Vagina (tissue), 2 donors: ENCODE measurements around the gene CLEC6A. TPM values are rescaled to one million over a fixed set of nuclear protein-coding genes. Genes with fewer than 3 reads are reported as not detected.
"Not testable (repeated sequence)": the region's sequence is repeated elsewhere in the genome, so short reads cannot be mapped to it uniquely, and the experiment has no call there.

ENCODE experiments used
- DNase-seq, 2 donors: peaks; one replicate each; pipeline ENCODE4 v3.0.0-alpha.2; 2017; ENCODE audit errors: extremely low spot score in 2 of 2
- H3K27ac ChIP-seq: fragments of 200-600 bp; sonication (generic); one replicate; pipeline ENCODE4 v1.5.1; 2019
- H3K27me3 ChIP-seq: fragments of 200-600 bp; sonication (generic); one replicate; pipeline ENCODE4 v1.5.1; 2019
- H3K36me3 ChIP-seq, 2 donors: fragments of 200-600 bp; sonication (generic); one replicate each; pipeline ENCODE4 v1.5.1; 2017 to 2019
- H3K4me1 ChIP-seq: fragments of 200-600 bp; sonication (generic); one replicate; pipeline ENCODE4 v1.5.1; 2019
- H3K4me3 ChIP-seq, 2 donors: fragments of 200-600 bp; sonication (generic); 1 replicate in 1 of 2; 2 replicates in 1 of 2; pipeline ENCODE4 v1.5.1; 2016 to 2019
- H3K9me3 ChIP-seq: fragments of 200-600 bp; sonication (generic); one replicate; pipeline ENCODE4 v1.5.1; 2019
- CTCF ChIP-seq, 3 experiments: fragments of 450-650 bp in 2 of 3; fragments of 200-600 bp in 1 of 3; sonication (generic) in 1 of 3; IDR thresholded peaks; one replicate each; pipeline ENCODE4 v1.5.1; 2017 to 2019; ENCODE audit warnings: antibody characterized with exemption in 3 of 3, mild to moderate bottlenecking in 2 of 3, moderate library complexity in 2 of 3
- POLR2A ChIP-seq, 2 donors: fragments of 450-650 bp; IDR thresholded peaks; one replicate each; pipeline ENCODE4 v1.6.1; 2017; ENCODE audit warnings: antibody characterized with exemption in 2 of 2, mild to moderate bottlenecking in 2 of 2, moderate library complexity in 2 of 2
- POLR2AphosphoS5 ChIP-seq, 2 donors: sonication (generic); formaldehyde crosslinking; IDR thresholded peaks; one replicate each; pipeline ENCODE4 v1.9.0; 2017; ENCODE audit warnings: antibody characterized with exemption in 2 of 2, mild to moderate bottlenecking in 2 of 2, low read depth in 1 of 2; ENCODE audit not compliant: insufficient read depth in 1 of 2
- intact Hi-C: fragments of 100-400 bp; cut with DNase I; formaldehyde crosslinking; loops from one replicate; pipeline ENCODE4 v1.15.1; 2023
- total RNA-seq: library from RNA; depleted of rRNA; stranded (reverse); fragments of >200 nt; gene quantifications from one replicate; pipeline ENCODE4 v1.2.3, GENCODE V29; 2016

The CLEC6A gene
- total RNA-seq: not detected

GRCh38 chr12:8455727-8456360 lies at the start of gene CLEC6A:
Gene CLEC6A (plus strand): TSS chr12:8455962. CDS start chr12:8456112, 150 bp downstream.
- no peaks in the 10 kb centered on the region for H3K9me3 ChIP-seq
- H3K4me1 ChIP-seq: no peaks in the 10 kb centered on the region
- TF ChIP-seq POLR2AphosphoS5 (IDR thresholded peaks at IDR 0.05; ENCODE audit: insufficient read depth in 1 of 2, low read depth in 1 of 2) (no peak), CTCF (IDR thresholded peaks at IDR 0.05) (no peak), POLR2A (IDR thresholded peaks at IDR 0.05) (no peak)
- no peaks in the 10 kb centered on the region for H3K36me3 ChIP-seq
- H3K27me3 ChIP-seq: no peaks in the 10 kb centered on the region
- intact Hi-C loops: no loop called here
- no peak within 1 kb of the TSS for H3K27ac ChIP-seq
- DNase-seq: no peak
- no peak within 1 kb of the TSS for H3K4me3 ChIP-seq

GRCh38 chr12:8419576-8419975 lies 36.2 kb upstream of the CLEC6A start:
- H3K36me3 ChIP-seq, H3K4me1 ChIP-seq, DNase-seq, H3K4me3 ChIP-seq, H3K9me3 ChIP-seq, H3K27ac ChIP-seq, intact Hi-C loops, H3K27me3 ChIP-seq: not testable (repeated sequence)

- DNase-seq: no peak
- Histone ChIP-seq H3K27ac (no peak overlapping the region), H3K27me3 (no peaks in the 10 kb centered on the region), H3K36me3 (no peaks in the 10 kb centered on the region), H3K9me3 (no peaks in the 10 kb centered on the region), H3K4me1 (no peaks in the 10 kb centered on the region), H3K4me3 (no peak overlapping the region)
- intact Hi-C loops: no loop called here
- no peak for TF ChIP-seq POLR2A (IDR thresholded peaks at IDR 0.05)
- no peak for TF ChIP-seq CTCF (IDR thresholded peaks at IDR 0.05)
- TF ChIP-seq POLR2AphosphoS5 (IDR thresholded peaks at IDR 0.05; ENCODE audit: insufficient read depth in 1 of 2, low read depth in 1 of 2): no peak
Measured at GRCh38 chr12:8420506-8420905, 35.3 kb upstream of the CLEC6A start.

GRCh38 chr12:8444536-8445278 lies 11.1 kb upstream of the CLEC6A start:
- H3K9me3 ChIP-seq, H3K4me3 ChIP-seq, H3K27me3 ChIP-seq, intact Hi-C loops, H3K4me1 ChIP-seq, H3K36me3 ChIP-seq, H3K27ac ChIP-seq, DNase-seq: not testable (repeated sequence)

GRCh38 chr12:8445731-8446130 lies 10.0 kb upstream of the CLEC6A start:
- H3K4me1 ChIP-seq: no peaks in the 10 kb centered on the region
- no peaks in the 10 kb centered on the region for H3K9me3 ChIP-seq
- H3K36me3 ChIP-seq: no peaks in the 10 kb centered on the region
- no peak for DNase-seq
- TF ChIP-seq POLR2A (IDR thresholded peaks at IDR 0.05): no peak
- TF ChIP-seq CTCF (IDR thresholded peaks at IDR 0.05): no peak
- no peak for TF ChIP-seq POLR2AphosphoS5 (IDR thresholded peaks at IDR 0.05; ENCODE audit: insufficient read depth in 1 of 2, low read depth in 1 of 2)
- intact Hi-C loops: no loop called here
- H3K27me3 ChIP-seq: no peaks in the 10 kb centered on the region
- H3K4me3 ChIP-seq: no peak overlapping the region
- no peak overlapping the region for H3K27ac ChIP-seq
